Measurements from ENCODE around the gene PYCARD.

The PYCARD gene

DNA sequence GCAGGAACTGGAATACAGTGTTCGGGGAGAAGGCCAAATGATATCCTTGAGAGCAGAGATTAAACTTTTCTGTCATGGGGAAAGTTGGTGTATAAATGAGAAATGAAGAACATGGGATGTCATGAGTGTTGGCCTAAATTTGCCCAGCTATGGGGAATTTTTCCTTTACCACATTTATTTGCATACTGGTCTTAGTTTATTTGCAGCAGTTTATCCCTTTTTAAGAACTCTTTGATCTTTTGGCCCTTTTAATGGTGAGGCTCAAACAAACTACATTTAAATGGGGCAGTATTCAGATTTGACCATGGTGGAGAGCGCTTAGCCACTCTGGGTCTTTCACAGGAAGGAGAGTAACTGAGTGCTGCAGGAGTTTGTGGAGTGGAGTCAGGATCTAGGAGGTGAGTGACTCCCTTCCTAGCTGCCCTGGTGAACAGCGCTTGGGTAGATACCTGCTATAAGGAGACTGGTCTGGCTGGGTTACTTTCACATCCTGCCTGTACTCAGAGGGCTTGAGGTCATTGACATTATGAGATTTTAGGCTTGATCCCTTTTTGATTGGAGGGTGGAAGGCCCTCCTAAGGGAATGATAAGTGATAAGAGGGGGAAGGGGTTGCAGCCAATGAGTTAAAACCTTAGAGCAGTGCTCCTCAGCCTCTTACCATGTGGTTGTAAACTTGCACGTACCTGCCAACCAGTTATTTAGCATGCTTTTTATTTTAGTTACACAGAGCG, 10.7 kb downstream of the PYCARD start:
- Histone ChIP-seq H4K8ac (ENCODE audit: low read length) (no peak overlapping the region), H3K9me3 (ENCODE audit: control insufficient read depth, low read length) (no peaks in the 10 kb centered on the region), H2BK5ac (ENCODE audit: low read depth, low read length, poor library complexity, severe bottlenecking) (no peak overlapping the region), H3K4me2 (ENCODE audit: low read length, poor library complexity, severe bottlenecking) (no peak overlapping the region), H3K27me3 (ENCODE audit: control insufficient read depth in 1 of 2, insufficient read depth in 1 of 2, low read length in 2 of 2) (no peaks in the 10 kb centered on the region), H2AK5ac (ENCODE audit: low read length, severe bottlenecking) (no peak overlapping the region), H3K9ac (ENCODE audit: low read length) (no peak overlapping the region), H4K91ac (ENCODE audit: low read length) (no peak overlapping the region), H2BK15ac (ENCODE audit: low read depth, poor library complexity, severe bottlenecking) (no peak overlapping the region), H3K27ac (ENCODE audit: low read length, poor library complexity, severe bottlenecking) (no peak overlapping the region), H3K23ac (ENCODE audit: low read length in 2 of 2) (no peak overlapping the region), H3K14ac (ENCODE audit: low read length in 2 of 2) (no peak overlapping the region), H3K79me1 (replicated peaks; ENCODE audit: low read length, poor library complexity, severe bottlenecking) (peaks cover 16% of the 10 kb centered on the region), H3K4me3 (ENCODE audit: insufficient read depth in 1 of 2, low read depth in 1 of 2, low read length in 2 of 2) (no peak overlapping the region), H3K4ac (ENCODE audit: low read depth in 1 of 2, low read length in 2 of 2) (no peak overlapping the region), H3K18ac (ENCODE audit: low read depth in 1 of 2, low read length in 2 of 2) (no peak overlapping the region), H2AFZ (ENCODE audit: low read depth, low read length) (no peak overlapping the region), H2BK12ac (ENCODE audit: low read length in 2 of 2) (no peak overlapping the region), H3K36me3 (ENCODE audit: control insufficient read depth in 1 of 2, insufficient read depth in 2 of 2, low read depth in 1 of 2, low read length in 2 of 2) (peaks cover 78 to 100% of the 10 kb centered on the region in 2 experiments), H2BK120ac (ENCODE audit: low read depth, low read length) (no peak overlapping the region), H3K4me1 (ENCODE audit: control insufficient read depth, insufficient read depth, low read depth, low read length) (no peaks in the 10 kb centered on the region)
- 100% methylated on average over 5 of the region's 5 CpGs for WGBS
- no peak for DNase-seq

DNA sequence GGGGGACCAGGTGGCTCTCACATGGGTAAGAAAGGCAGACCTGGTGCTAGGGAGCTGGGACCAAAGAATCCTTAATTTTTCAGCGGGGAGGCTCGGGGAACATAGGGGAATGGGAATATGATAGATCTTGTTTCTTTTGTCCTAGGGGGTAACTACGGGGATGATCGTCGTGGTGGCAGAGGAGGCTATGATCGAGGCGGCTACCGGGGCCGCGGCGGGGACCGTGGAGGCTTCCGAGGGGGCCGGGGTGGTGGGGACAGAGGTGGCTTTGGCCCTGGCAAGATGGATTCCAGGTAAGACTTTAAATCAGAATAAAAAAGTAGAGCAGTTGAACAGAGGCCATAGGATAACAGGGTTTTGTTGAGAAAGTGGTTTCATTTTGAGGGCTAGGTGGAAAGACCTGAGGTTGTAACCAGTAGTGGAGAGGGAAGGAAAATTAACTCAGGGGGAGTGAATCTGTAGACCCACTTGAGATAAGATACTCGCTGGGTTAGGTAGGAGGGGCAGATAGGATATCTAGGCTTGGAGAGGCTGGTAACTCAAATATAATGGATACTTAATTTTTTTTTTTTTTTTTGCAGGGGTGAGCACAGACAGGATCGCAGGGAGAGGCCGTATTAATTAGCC, 11.6 kb downstream of the PYCARD start:
- Histone ChIP-seq H3K14ac (ENCODE audit: low read length in 2 of 2) (no peak overlapping the region), H3K27ac (ENCODE audit: low read length, poor library complexity, severe bottlenecking) (no peak overlapping the region), H3K4me2 (ENCODE audit: low read length, poor library complexity, severe bottlenecking) (no peak overlapping the region), H3K23ac (ENCODE audit: low read length in 2 of 2) (no peak overlapping the region), H3K9me3 (ENCODE audit: control insufficient read depth, low read length) (no peaks in the 10 kb centered on the region), H2BK15ac (ENCODE audit: low read depth, poor library complexity, severe bottlenecking) (no peak overlapping the region), H2AK5ac (ENCODE audit: low read length, severe bottlenecking) (no peak overlapping the region), H3K4ac (ENCODE audit: low read depth in 1 of 2, low read length in 2 of 2) (no peak overlapping the region), H2BK5ac (ENCODE audit: low read depth, low read length, poor library complexity, severe bottlenecking) (no peak overlapping the region), H4K8ac (ENCODE audit: low read length) (no peak overlapping the region), H2BK12ac (ENCODE audit: low read length in 2 of 2) (no peak overlapping the region), H3K79me1 (replicated peaks; ENCODE audit: low read length, poor library complexity, severe bottlenecking) (peaks cover 13% of the 10 kb centered on the region), H3K4me3 (ENCODE audit: insufficient read depth in 1 of 2, low read depth in 1 of 2, low read length in 2 of 2) (no peak overlapping the region), H4K91ac (ENCODE audit: low read length) (no peak overlapping the region), H2BK120ac (ENCODE audit: low read depth, low read length) (no peak overlapping the region), H3K36me3 (ENCODE audit: control insufficient read depth in 1 of 2, insufficient read depth in 2 of 2, low read depth in 1 of 2, low read length in 2 of 2) (peaks cover 75 to 100% of the 10 kb centered on the region in 2 experiments), H2AFZ (ENCODE audit: low read depth, low read length) (no peak overlapping the region), H3K4me1 (ENCODE audit: control insufficient read depth, insufficient read depth, low read depth, low read length) (no peaks in the 10 kb centered on the region), H3K9ac (ENCODE audit: low read length) (no peak overlapping the region), H3K18ac (ENCODE audit: low read depth in 1 of 2, low read length in 2 of 2) (no peak overlapping the region), H3K27me3 (ENCODE audit: control insufficient read depth in 1 of 2, insufficient read depth in 1 of 2, low read length in 2 of 2) (no peaks in the 10 kb centered on the region)
- no peak for DNase-seq
- WGBS: 98% methylated on average over 17 of the region's 17 CpGs

DNA sequence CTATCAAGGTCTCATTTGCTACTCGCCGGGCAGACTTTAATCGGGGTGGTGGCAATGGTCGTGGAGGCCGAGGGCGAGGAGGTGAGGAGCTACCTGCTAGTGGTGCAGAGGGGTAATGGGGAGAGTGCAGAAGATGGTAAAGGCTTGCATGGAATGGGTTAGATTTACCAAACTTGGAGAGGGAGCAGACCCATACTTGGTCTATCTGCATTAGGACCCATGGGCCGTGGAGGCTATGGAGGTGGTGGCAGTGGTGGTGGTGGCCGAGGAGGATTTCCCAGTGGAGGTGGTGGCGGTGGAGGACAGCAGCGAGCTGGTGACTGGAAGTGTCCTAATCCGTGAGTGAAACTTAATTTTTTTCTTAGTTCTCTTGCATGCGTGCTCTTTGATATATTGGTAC, 12.5 kb downstream of the PYCARD start:
- no peak overlapping the region for H2BK5ac ChIP-seq (ENCODE audit: low read depth, low read length, poor library complexity, severe bottlenecking)
- no peak overlapping the region for H3K4me3 ChIP-seq (ENCODE audit: insufficient read depth in 1 of 2, low read depth in 1 of 2, low read length in 2 of 2)
- no peak overlapping the region for H3K27ac ChIP-seq (ENCODE audit: low read length, poor library complexity, severe bottlenecking)
- peaks cover 67 to 100% of the 10 kb centered on the region in 2 experiments for H3K36me3 ChIP-seq (ENCODE audit: control insufficient read depth in 1 of 2, insufficient read depth in 2 of 2, low read depth in 1 of 2, low read length in 2 of 2)
- 98% methylated on average over 12 of the region's 12 CpGs for WGBS
- no peak overlapping the region for H3K4me2 ChIP-seq (ENCODE audit: low read length, poor library complexity, severe bottlenecking)
- no peak overlapping the region for H2BK12ac ChIP-seq (ENCODE audit: low read length in 2 of 2)
- peaks cover 13% of the 10 kb centered on the region for H3K79me1 ChIP-seq (replicated peaks; ENCODE audit: low read length, poor library complexity, severe bottlenecking)
- no peak overlapping the region for H2BK120ac ChIP-seq (ENCODE audit: low read depth, low read length)
- H3K23ac ChIP-seq (ENCODE audit: low read length in 2 of 2): no peak overlapping the region
- H2BK15ac ChIP-seq (ENCODE audit: low read depth, poor library complexity, severe bottlenecking): no peak overlapping the region
- no peak overlapping the region for H3K18ac ChIP-seq (ENCODE audit: low read depth in 1 of 2, low read length in 2 of 2)
- H4K91ac ChIP-seq (ENCODE audit: low read length): no peak overlapping the region
- DNase-seq: no peak
- no peak overlapping the region for H2AK5ac ChIP-seq (ENCODE audit: low read length, severe bottlenecking)
- H3K4me1 ChIP-seq (ENCODE audit: control insufficient read depth, insufficient read depth, low read depth, low read length): no peaks in the 10 kb centered on the region
- no peaks in the 10 kb centered on the region for H3K9me3 ChIP-seq (ENCODE audit: control insufficient read depth, low read length)
- no peak overlapping the region for H3K14ac ChIP-seq (ENCODE audit: low read length in 2 of 2)
- no peak overlapping the region for H3K4ac ChIP-seq (ENCODE audit: low read depth in 1 of 2, low read length in 2 of 2)
- no peaks in the 10 kb centered on the region for H3K27me3 ChIP-seq (ENCODE audit: control insufficient read depth in 1 of 2, insufficient read depth in 1 of 2, low read length in 2 of 2)
- no peak overlapping the region for H3K9ac ChIP-seq (ENCODE audit: low read length)
- no peak overlapping the region for H2AFZ ChIP-seq (ENCODE audit: low read depth, low read length)
- H4K8ac ChIP-seq (ENCODE audit: low read length): no peak overlapping the region

DNA sequence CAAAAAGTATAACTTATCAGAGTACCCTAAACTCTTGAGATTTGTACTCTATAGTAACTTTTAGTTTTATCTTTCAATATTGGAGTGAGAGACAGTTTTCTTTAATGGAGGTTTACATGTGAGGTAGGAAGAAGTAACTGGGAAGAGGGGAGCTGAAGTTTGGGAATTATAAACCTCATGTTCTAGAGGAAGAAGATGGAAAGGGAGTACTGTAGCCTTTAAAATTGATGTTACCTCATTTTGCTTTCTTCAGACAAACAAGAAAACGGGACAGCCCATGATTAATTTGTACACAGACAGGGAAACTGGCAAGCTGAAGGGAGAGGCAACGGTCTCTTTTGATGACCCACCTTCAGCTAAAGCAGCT, 13.2 kb downstream of the PYCARD start:
- H3K23ac ChIP-seq (ENCODE audit: low read length in 2 of 2): no peak overlapping the region
- no peak overlapping the region for H3K4ac ChIP-seq (ENCODE audit: low read depth in 1 of 2, low read length in 2 of 2)
- peaks cover 2% of the 10 kb centered on the region for H3K4me1 ChIP-seq (ENCODE audit: control insufficient read depth, insufficient read depth, low read depth, low read length)
- no peak for DNase-seq
- H3K79me1 ChIP-seq (replicated peaks; ENCODE audit: low read length, poor library complexity, severe bottlenecking): peaks cover 13% of the 10 kb centered on the region
- H3K4me2 ChIP-seq (ENCODE audit: low read length, poor library complexity, severe bottlenecking): no peak overlapping the region
- no peak overlapping the region for H2AK5ac ChIP-seq (ENCODE audit: low read length, severe bottlenecking)
- H3K4me3 ChIP-seq (ENCODE audit: insufficient read depth in 1 of 2, low read depth in 1 of 2, low read length in 2 of 2): no peak overlapping the region
- no peak overlapping the region for H3K27ac ChIP-seq (ENCODE audit: low read length, poor library complexity, severe bottlenecking)
- H2BK15ac ChIP-seq (ENCODE audit: low read depth, poor library complexity, severe bottlenecking): no peak overlapping the region
- H4K91ac ChIP-seq (ENCODE audit: low read length): no peak overlapping the region
- no peak overlapping the region for H3K14ac ChIP-seq (ENCODE audit: low read length in 2 of 2)
- no peaks in the 10 kb centered on the region for H3K9me3 ChIP-seq (ENCODE audit: control insufficient read depth, low read length)
- no peak overlapping the region for H3K18ac ChIP-seq (ENCODE audit: low read depth in 1 of 2, low read length in 2 of 2)
- no peaks in the 10 kb centered on the region for H3K27me3 ChIP-seq (ENCODE audit: control insufficient read depth in 1 of 2, insufficient read depth in 1 of 2, low read length in 2 of 2)
- WGBS: 91% methylated on average over 2 of the region's 2 CpGs
- no peak overlapping the region for H4K8ac ChIP-seq (ENCODE audit: low read length)
- no peak overlapping the region for H2BK12ac ChIP-seq (ENCODE audit: low read length in 2 of 2)
- H2AFZ ChIP-seq (ENCODE audit: low read depth, low read length): no peak overlapping the region
- H3K9ac ChIP-seq (ENCODE audit: low read length): peak overlapping the region; percentile 50
- H2BK120ac ChIP-seq (ENCODE audit: low read depth, low read length): no peak overlapping the region
- peaks cover 69 to 100% of the 10 kb centered on the region in 2 experiments for H3K36me3 ChIP-seq (ENCODE audit: control insufficient read depth in 1 of 2, insufficient read depth in 2 of 2, low read depth in 1 of 2, low read length in 2 of 2)
- H2BK5ac ChIP-seq (ENCODE audit: low read depth, low read length, poor library complexity, severe bottlenecking): no peak overlapping the region

Data from mesenchymal stem cell (in vitro differentiated cells and primary cell).